ENCODE data around the gene MORF4L2.

DNA sequence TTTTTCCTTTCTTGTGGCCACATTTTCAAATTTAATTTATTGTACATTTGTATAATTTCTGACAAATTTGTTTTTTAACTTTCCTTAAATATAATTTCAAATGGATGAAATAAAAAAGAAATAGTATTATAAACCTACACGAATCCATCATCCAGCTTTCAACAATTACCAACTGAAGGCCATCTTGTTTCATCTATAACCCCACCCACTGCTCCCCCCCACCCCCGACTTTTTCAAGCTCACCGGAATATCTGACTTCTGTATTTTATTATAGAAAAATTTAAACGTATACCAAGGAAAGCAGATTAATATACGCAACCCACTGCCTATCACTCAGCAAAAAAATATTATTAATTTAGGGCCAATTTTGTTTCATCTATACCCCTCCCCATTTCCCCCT lies 1.1 kb downstream of the MORF4L2 start:
- no peak for TF ChIP-seq CTCF (IDR thresholded peaks at IDR 0.05; ENCODE audit: low read length)
- TF ChIP-seq EZH2 (IDR thresholded peaks at IDR 0.05; ENCODE audit: borderline replicate concordance, low read length): no peak
